NOMO-1 treated with DMSO at 0.1 percent for 48 hours (cell line): ENCODE results near the gene PPP1CC.

ENCODE experiments used
- DNase-seq: peaks from one replicate; lab custom pipeline; 2025; ENCODE audit not compliant: unreplicated experiment; lab: John Stamatoyannopoulos, UW

Gene PPP1CC

DNA sequence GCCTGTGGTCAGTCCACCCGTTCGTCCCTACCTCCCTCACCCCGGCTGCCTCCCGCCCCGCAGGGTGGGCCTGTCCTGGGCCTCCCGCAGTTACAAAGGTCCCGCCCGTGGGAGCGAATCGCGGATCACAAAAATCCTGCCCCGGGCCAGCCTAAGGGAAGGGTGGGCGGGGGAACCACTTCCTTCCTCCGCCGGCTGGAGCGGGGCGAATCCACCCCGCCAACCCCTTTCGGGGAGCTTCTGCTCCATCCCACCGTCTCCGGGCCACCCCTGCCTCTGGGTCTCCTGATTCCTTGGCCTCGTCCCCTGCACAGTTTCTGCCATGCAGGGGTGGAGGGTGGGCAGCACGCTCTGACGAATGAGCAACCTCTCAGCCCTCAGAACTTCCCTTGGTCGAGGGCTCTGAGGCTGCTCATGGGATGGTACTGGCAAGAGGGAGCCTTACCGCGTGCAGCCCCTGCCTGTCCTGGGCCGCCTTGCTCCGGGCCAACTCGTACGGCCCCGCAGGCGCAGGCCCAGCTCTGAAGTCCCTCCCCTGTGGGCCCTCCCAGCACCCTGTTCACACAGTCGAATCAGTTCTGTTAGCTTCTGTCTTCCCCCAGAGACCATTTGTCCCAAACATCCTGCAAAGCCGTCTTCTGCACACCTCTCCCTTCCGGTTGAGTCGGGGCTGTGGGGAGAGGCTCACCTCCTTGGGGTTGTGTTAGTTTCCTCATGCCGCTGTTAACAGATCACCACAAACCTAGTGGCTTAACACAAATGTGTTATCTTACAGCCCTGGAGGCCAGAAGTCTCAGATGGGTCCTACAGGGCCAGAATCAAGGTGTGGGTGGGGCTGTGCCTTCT lies 53.2 kb downstream of the PPP1CC start:
- peak; percentile 50 for DNase-seq

- DNase-seq: peak; percentile 24
Measured at GRCh38 chr12:110688446-110689280, 54.0 kb downstream of the PPP1CC start, which contains the start of gene HVCN1. Gene HVCN1, minus strand, starts transcription at chr12:110689115. Its CDS starts 5,870 bp downstream, at chr12:110683245.

DNA sequence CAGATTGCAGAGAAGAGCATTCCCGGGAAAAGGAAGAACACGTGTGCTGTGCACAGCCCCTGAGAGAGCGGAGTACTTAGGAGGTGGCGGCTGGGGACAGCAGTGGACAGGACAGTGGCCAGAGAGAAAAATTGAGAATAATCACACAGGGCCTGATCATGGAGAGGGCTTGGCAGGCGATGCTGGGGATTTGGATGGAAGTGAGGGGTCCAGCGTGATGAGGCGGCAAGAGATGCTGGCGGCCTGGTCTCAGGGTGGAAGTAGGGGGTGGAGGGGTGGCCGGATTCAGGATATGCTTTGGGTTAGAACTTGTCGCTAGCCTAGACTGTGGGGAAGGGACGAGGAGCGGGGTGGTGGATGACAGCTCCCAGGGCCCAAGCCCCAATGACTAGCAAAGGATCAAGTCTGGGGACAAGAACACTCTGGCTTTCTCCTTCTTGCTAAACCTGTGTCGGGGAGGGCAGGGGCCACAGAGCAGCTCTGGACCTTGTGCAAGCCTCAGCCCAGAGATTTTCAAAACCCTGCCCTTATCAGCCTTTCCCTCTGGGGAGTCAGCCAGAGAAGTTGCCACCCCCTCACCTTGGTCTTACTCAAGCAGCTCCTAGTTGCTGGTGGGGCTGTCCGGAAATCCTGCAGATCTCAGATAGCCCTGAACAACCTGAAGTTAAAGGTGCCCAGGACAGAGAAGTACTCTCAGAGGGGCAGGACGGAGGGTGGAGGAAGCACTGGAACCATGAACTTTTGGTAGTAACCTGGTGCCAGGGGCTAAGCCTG lies 55.1 kb downstream of the PPP1CC start:
- no peak for DNase-seq

GRCh38 chr12:110686294-110686903 lies 56.3 kb downstream of the PPP1CC start:
- DNase-seq: no peak

GRCh38 chr12:110684312-110684836 lies 58.3 kb downstream of the PPP1CC start:
- DNase-seq: no peak

DNA sequence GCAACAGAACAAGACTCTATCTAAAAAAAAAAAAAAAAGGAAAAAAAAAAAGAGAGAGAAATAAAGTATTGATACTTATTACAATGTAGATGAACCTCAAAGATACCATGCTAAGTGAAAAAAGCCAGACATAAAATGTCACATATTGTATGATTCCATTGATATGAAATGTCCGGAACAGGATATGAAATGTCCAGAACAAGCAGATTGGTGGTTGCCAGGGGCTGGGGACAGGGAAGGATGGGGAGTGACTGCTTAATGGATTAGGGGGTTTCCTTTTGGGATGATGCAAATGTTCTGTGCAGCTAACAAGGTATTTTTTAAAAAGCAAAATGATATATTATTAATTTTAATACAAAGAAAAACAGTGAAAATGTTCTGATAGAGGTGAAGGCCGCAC lies 58.8 kb downstream of the PPP1CC start:
- no peak for DNase-seq

GRCh38 chr12:110680032-110680431 lies 62.7 kb downstream of the PPP1CC start:
- DNase-seq: no peak

GRCh38 chr12:110679201-110679600 lies 63.5 kb downstream of the PPP1CC start:
- no peak for DNase-seq

- DNase-seq: no peak
Measured at GRCh38 chr12:110677982-110678381, 64.7 kb downstream of the PPP1CC start.

- DNase-seq: peak; percentile 76
Measured at GRCh38 chr12:110677206-110677911, 65.3 kb downstream of the PPP1CC start.

DNA sequence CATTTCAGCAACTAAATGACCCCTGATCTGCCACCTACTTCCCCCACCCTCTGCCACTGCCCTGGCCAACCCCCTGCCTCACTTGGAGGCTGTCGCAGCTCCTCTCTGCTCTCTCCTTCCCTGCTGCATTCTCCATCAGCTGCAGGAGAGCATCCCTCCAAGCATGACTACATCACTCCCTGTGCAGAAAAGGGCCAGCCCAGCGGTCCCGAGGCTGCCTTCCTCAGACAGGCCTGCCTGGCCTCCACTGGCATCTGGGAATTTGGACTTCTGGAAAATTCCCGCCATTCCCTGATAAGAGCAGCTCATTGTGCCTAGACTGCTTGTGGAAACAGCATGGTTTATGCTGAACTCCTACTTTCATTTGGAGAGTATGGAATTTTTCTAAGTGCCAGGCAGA lies 66.5 kb downstream of the PPP1CC start:
- no peak for DNase-seq

GRCh38 chr12:110670161-110670701 lies 72.5 kb downstream of the PPP1CC start:
- no peak for DNase-seq
